Hepatocyte (in vitro differentiated cells): ENCODE measurements around the gene CDC34. TPM values are rescaled to one million over a fixed set of nuclear protein-coding genes. Genes with fewer than 3 reads are reported as not detected.
A peak's percentile ranks its signal among the peaks of the same experiment; 100 is the strongest.
"Not testable (repeated sequence)": the region's sequence is repeated elsewhere in the genome, so short reads cannot be mapped to it uniquely, and the experiment has no call there.

Experiments used
- DNase-seq: peaks from one replicate; pipeline ENCODE4 v3.0.0-alpha.2; 2016; ENCODE audit warnings: low spot score
- H2AFZ ChIP-seq: fragments of 200-600 bp; sonication (generic); 2 replicates; pipeline ENCODE4 v1.6.0; 2016; ENCODE audit warnings: antibody characterized with exemption, mild to moderate bottlenecking
- H3K27ac ChIP-seq: fragments of 200-600 bp; sonication (generic); 2 replicates; pipeline ENCODE4 v1.5.1; 2016; ENCODE audit warnings: mild to moderate bottlenecking
- H3K27me3 ChIP-seq: fragments of 200-600 bp; sonication (generic); 2 replicates; pipeline ENCODE4 v1.6.1; 2016
- H3K36me3 ChIP-seq: fragments of 200-600 bp; sonication (generic); replicated peaks from 2 replicates; pipeline ENCODE4 v1.5.1; 2016; ENCODE audit warnings: low read depth; ENCODE audit not compliant: insufficient read depth
- H3K4me1 ChIP-seq: fragments of 200-600 bp; sonication (generic); 2 replicates; pipeline ENCODE4 v1.5.1; 2016; ENCODE audit warnings: mild to moderate bottlenecking, moderate library complexity; ENCODE audit not compliant: insufficient read depth
- H3K4me2 ChIP-seq: fragments of 200-600 bp; sonication (generic); 2 replicates; pipeline ENCODE4 v1.6.0; 2016
- H3K4me3 ChIP-seq: fragments of 200-600 bp; sonication (generic); 2 replicates; pipeline ENCODE4 v1.5.1; 2016; ENCODE audit warnings: mild to moderate bottlenecking
- H3K79me2 ChIP-seq: fragments of 200-600 bp; sonication (generic); 2 replicates; pipeline ENCODE4 v1.6.0; 2017; ENCODE audit warnings: mild to moderate bottlenecking
- H3K9me2 ChIP-seq: fragments of 200-600 bp; sonication (generic); replicated peaks from 2 replicates; pipeline ENCODE4 v1.6.0; 2017; ENCODE audit warnings: mild to moderate bottlenecking; ENCODE audit not compliant: insufficient read depth
- H3K9me3 ChIP-seq: fragments of 200-600 bp; sonication (generic); 2 replicates; pipeline ENCODE4 v1.5.1; 2016; ENCODE audit warnings: low read depth, mild to moderate bottlenecking
- H4K20me1 ChIP-seq: fragments of 200-600 bp; sonication (generic); 2 replicates; pipeline ENCODE4 v1.6.0; 2016; ENCODE audit warnings: mild to moderate bottlenecking; ENCODE audit not compliant: insufficient read depth, poor library complexity, severe bottlenecking
- CTCF ChIP-seq: fragments of 200-600 bp; sonication (generic); IDR thresholded peaks from 2 replicates; pipeline ENCODE4 v1.5.1; 2016; ENCODE audit warnings: antibody characterized with exemption, mild to moderate bottlenecking; ENCODE audit not compliant: poor library complexity
- EZH2 ChIP-seq: fragments of 200-600 bp; sonication (generic); IDR thresholded peaks from 2 replicates; pipeline ENCODE4 v1.6.1; 2016; ENCODE audit warnings: antibody characterized with exemption, mild to moderate bottlenecking, borderline replicate concordance
- EZH2phosphoT487 ChIP-seq: fragments of 200-600 bp; sonication (generic); IDR thresholded peaks from one replicate; pipeline ENCODE4 v1.6.1; 2018; ENCODE audit warnings: antibody characterized with exemption, mild to moderate bottlenecking, low read depth, moderate library complexity; ENCODE audit not compliant: unreplicated experiment, severe bottlenecking
- WGBS: methylation state at CpG from one replicate; pipeline ENCODE4 v1.1.6; 2016; ENCODE audit warnings: low lambda C conversion rate; ENCODE audit errors: missing lambda C conversion rate; 5-methylcytosine and 5-hydroxymethylcytosine counted together
- polyA plus RNA-seq: library from polyadenylated mRNA; unstranded; fragments of >200 nt; fragmentation: Nextera tagmentation; extraction: Ambion mirVana; gene quantifications from 2 replicates; pipeline ENCODE4 v1.2.1, GENCODE V29; 2016
- total RNA-seq: library from RNA; depleted of rRNA; stranded (reverse); fragments of >200 nt; gene quantifications from 2 replicates; pipeline ENCODE4 v1.2.3, GENCODE V29; 2014

CDC34 gene
- total and polyA plus RNA-seq, 2 experiments from 2014 or later = 105 to 196 TPM

- H3K27me3 ChIP-seq = peaks cover 16% of the 10 kb centered on the region
- no peak overlapping the region for H3K4me3 ChIP-seq
- no peaks in the 10 kb centered on the region for H3K9me2 ChIP-seq
- peaks cover 23% of the 10 kb centered on the region for H4K20me1 ChIP-seq
- no peak overlapping the region for H3K4me2 ChIP-seq
- TF ChIP-seq EZH2 (no peak), CTCF (peak; percentile 78)
- H3K79me2 ChIP-seq = peaks cover 11% of the 10 kb centered on the region
- H2AFZ ChIP-seq = no peak overlapping the region
- no peaks in the 10 kb centered on the region for H3K9me3 ChIP-seq
- peak; percentile 67 for DNase-seq
- 52% methylated on average over 33 of the region's 38 CpGs for WGBS
- no peaks in the 10 kb centered on the region for H3K36me3 ChIP-seq
- no peak overlapping the region for H3K27ac ChIP-seq
- H3K4me1 ChIP-seq = no peaks in the 10 kb centered on the region
Observed at GRCh38 chr19:584240-585001, 52.9 kb downstream of the CDC34 start.

DNA sequence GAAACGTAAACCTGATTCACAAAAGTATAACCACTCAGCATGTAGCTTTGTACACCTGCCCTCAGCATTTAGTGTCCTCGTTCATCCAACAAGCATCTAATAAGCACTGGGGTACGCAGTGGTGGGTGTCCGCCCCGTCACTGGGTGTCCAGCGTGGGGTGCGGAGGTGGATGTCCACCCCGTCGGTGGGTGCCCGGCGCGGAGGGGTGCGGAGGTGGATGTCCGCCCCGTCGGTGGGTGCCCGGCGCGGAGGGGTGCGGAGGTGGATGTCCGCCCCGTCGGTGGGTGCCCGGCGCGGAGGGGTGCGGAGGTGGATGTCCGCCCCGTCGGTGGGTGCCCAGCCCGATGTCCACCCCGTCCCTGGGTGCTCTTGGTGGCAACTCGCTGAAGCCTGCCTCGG, 53.6 kb downstream of the CDC34 start:
- H3K4me1 ChIP-seq, H3K27ac ChIP-seq, H3K4me2 ChIP-seq, H3K4me3 ChIP-seq, H3K79me2 ChIP-seq, H2AFZ ChIP-seq, H3K9me2 ChIP-seq, H3K9me3 ChIP-seq, DNase-seq, H3K36me3 ChIP-seq: not testable (repeated sequence)
- WGBS = 84% methylated on average over 13 of the region's 34 CpGs
- Histone ChIP-seq H4K20me1 (peaks cover 16% of the 10 kb centered on the region), H3K27me3 (peaks cover 16% of the 10 kb centered on the region)

- WGBS = 66% methylated on average over 7 of the region's 10 CpGs
- Histone ChIP-seq H2AFZ (no peak overlapping the region), H4K20me1 (peaks cover 11% of the 10 kb centered on the region), H3K27me3 (peaks cover 19% of the 10 kb centered on the region), H3K79me2 (no peaks in the 10 kb centered on the region), H3K36me3 (no peaks in the 10 kb centered on the region), H3K27ac (no peak overlapping the region), H3K4me1 (no peaks in the 10 kb centered on the region), H3K9me3 (no peaks in the 10 kb centered on the region), H3K9me2 (no peaks in the 10 kb centered on the region), H3K4me3 (no peak overlapping the region), H3K4me2 (no peak overlapping the region)
- no peak for TF ChIP-seq EZH2
- no peak for TF ChIP-seq EZH2phosphoT487
- TF ChIP-seq CTCF = no peak
- no peak for DNase-seq
Observed at GRCh38 chr19:585551-586110, 54.1 kb downstream of the CDC34 start.

- no peak overlapping the region for H2AFZ ChIP-seq
- H3K9me2 ChIP-seq = no peaks in the 10 kb centered on the region
- no peak overlapping the region for H3K4me3 ChIP-seq
- H3K27me3 ChIP-seq = peaks cover 37% of the 10 kb centered on the region
- H3K36me3 ChIP-seq = no peaks in the 10 kb centered on the region
- H3K4me2 ChIP-seq = no peak overlapping the region
- no peak overlapping the region for H3K27ac ChIP-seq
- H3K9me3 ChIP-seq = no peaks in the 10 kb centered on the region
- TF ChIP-seq EZH2phosphoT487 = no peak
- peak; percentile 52 for TF ChIP-seq CTCF
- no peak for TF ChIP-seq EZH2
- no peaks in the 10 kb centered on the region for H4K20me1 ChIP-seq
- no peaks in the 10 kb centered on the region for H3K79me2 ChIP-seq
- H3K4me1 ChIP-seq = no peaks in the 10 kb centered on the region
- 34% methylated on average over 40 of the region's 41 CpGs for WGBS
- DNase-seq = peak; percentile 82
Observed at GRCh38 chr19:588093-588740, 56.7 kb downstream of the CDC34 start.
